ENCODE data around the gene ANTXR1.
A peak's percentile ranks its signal among the peaks of the same experiment; 100 is the strongest.

ANTXR1 gene

DNA sequence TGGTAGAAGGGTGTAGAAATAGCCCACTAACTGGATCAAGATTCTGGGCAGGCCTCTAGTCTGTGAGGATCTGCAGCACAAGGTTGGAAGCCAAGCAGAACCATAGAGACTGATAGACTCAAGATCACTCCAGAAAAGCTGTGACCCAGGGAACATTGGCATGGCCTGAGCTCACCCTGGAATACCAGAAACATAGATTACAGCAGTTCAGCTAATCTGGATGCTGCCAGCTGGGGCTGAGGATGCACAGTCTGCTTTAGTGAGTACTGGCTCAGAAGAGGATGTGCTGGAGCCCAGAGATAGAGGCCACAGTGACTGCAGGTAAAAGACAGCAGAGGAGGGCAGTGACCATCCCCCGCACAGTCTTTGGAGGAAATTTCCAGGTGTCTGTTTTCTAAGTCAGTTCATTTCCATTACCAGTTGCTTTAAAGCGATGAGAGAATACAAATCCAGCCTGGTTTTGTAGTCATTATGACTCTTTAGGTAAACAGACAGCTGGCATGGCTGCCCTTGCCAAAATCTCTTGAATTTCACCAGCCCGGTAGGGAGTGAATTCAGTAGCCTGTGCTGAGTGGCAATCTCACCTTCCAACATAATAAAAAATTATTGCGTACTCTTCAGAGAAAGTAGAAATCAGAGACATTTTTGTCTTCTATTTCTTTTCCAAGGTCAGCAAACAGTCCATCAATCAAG, 119.2 kb downstream of the ANTXR1 start:
- no peak for FAIRE-seq
- no peak for DNase-seq (ENCODE audit: low spot score)

- no peak for DNase-seq (ENCODE audit: low spot score)
- FAIRE-seq: no peak
Measured at GRCh38 chr2:69132960-69133590, 120.1 kb downstream of the ANTXR1 start.

DNA sequence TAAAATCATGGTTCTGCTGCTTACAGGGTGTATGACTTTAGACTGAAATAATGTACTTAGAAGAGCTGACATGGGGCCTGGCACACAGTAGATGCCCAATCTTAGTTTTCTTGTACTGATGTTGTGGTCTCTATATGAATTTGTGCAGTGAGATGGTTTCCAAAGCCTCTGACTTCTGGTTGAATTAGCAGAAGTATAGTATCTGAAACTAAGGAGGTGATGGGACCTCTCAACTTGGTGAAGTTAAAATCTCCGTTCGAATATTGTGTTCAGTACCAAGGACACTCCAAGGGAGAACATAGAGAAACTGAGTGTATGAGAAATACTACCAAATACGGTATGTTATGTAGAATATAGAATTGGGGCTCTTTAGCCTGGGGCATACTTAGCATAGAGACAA, 120.9 kb downstream of the ANTXR1 start:
- DNase-seq (ENCODE audit: low spot score): no peak
- FAIRE-seq: no peak

GRCh38 chr2:69134306-69134945, 121.4 kb downstream of the ANTXR1 start:
- no peak for FAIRE-seq
- no peak for DNase-seq (ENCODE audit: low spot score)

GRCh38 chr2:69138247-69138772, 125.3 kb downstream of the ANTXR1 start:
- peak; percentile 53 for FAIRE-seq

GRCh38 chr2:69138793-69139459, 125.9 kb downstream of the ANTXR1 start:
- FAIRE-seq (no peak), DNase-seq (ENCODE audit: low spot score) (peak; percentile 89)

More at GRCh38 chr2:69138247-69138772, 125.3 kb downstream of the ANTXR1 start:
- peak; percentile 75 for DNase-seq (ENCODE audit: low spot score)

DNA sequence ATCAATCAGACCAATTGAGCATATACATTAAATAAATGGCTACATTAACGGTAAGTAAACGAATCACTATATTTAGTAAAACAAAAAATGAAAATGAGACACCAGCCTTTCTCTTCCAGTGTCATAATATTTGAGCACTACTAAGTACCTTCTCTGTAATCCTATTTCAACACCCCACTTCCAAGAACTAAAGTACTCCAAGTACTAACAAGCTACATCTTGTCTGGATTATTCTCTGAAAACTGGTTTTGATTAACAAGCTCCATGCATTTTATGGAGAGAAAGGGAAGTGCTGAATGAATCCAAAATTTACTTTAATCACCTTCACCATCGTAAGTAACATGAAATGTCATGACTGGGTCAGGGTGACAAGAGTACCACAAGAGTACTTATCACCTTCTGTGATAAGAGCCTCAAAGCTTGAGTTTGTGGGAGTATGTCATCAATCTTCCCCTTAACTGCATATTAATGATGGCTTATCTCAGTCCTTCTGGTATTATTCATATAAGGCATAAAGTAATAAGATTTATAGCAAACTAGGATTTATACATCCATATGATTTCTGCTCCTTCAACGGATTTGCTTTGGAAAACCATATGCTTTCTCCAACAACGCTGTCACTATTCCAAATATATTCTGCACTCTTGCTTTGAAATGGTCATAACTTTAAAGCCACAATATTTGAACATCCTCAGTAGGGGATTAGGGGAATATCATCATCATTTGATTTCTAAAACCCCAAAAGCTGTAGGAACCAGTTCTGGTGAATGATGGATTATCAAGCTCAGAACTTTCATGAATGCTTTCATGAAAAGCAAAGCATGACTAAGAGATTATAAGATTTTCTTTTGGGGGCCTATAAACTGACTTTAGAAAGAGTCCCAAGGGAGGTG, 127.0 kb downstream of the ANTXR1 start:
- DNase-seq (ENCODE audit: low spot score): no peak
- no peak for FAIRE-seq

DNA sequence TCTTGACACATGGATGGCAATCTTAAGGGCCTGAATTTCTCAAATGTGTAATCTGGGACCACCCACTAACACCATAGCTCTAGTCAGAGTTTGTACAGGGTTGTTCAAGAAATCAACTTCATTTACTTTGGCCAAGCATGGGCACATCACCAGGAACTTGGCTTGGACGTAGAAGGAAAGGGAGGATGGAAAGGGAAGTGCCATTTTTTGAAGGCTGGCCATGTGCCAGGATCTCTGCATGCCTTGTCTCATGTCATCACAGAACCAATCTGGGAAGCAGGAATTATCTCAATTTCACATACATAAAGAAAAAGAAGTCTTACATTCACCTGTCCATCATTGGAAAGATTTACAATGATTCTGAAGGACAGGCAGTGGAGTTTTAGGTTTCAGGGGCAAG, 128.1 kb downstream of the ANTXR1 start:
- no peak for DNase-seq (ENCODE audit: low spot score)
- FAIRE-seq: no peak

DNA sequence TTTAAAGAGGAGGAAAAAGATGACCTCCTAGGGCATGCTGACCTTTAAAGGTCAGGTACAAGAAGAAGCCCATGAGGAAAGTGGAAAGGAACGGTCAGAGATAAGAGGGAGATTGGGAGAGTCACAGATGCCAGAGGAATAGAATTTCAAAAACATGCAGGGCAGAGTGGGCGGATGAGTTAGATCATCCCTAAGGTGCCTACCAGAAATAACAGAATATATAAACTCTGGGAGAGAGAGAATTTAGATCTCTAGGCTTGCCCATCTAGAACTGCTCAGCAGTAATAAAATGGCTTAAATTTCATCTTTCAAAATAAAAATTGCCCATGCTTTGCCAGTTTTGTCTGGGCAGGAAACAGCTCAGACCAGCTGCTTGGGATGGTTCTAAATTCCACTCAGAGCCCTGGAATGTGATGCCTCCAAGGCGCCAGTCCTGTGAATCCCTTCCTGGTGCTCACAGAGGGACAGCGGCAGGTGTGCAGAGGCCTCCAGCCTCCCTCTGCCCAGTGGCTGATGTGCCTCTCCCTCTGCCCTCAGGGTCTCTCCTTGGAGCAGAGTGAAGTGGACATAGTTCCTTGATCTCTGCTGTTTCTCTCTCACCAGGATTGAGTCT, 130.9 kb downstream of the ANTXR1 start:
- DNase-seq (ENCODE audit: low spot score) (peak; percentile 82), FAIRE-seq (peak; percentile 27)

DNA sequence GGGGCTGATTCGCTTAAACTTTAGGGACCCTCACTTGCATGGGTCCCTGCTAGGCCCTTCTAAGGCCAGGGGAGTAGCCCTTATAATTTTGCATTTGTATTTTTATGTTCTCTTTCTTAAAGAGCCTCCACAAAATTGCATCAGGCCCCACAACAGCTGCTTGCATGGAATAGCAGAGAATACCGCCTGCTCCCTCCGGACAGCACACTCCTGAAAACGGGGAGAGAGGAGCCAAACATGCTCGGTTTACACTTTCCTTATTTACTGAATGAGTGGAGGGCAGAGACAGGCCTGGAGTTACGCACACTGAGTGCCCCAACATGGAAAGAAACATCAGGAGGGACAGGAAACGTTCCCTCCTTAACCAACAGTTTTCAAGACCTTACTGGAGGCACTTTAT, 132.2 kb downstream of the ANTXR1 start:
- no peak for DNase-seq (ENCODE audit: low spot score)
- no peak for FAIRE-seq

GRCh38 chr2:69147841-69148533, 135.0 kb downstream of the ANTXR1 start:
- no peak for DNase-seq (ENCODE audit: low spot score)
- no peak for FAIRE-seq

DNA sequence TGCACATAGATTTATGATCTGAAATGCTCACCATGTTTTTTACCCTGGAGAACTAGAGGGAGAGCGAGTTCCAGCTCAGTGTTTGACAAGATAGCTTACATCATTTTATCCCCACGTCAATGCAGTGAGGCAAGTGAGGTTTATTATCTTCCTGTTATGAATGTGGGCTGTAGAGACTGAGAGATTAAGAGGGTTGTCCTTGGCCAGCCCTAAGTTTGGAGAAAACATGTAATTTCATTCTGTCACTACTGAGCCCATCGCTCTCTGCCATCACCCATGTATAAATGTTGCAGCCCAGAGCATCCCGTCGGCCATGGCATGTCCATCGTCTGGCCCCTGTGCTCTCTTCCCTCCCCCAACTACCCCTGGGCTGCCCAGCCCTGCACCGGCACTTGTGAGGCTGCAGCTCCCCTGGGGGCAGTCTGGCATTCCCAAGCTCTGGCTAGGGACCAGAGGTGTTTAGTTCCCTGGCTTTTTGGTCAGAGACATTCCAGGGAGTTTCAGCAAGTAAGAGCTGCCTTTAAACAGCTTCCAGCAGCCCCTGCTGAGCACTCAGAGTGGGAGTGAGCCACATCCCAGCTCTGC, 136.7 kb downstream of the ANTXR1 start:
- peak; percentile 30 for FAIRE-seq
- DNase-seq (ENCODE audit: low spot score): peak; percentile 49

GRCh38 chr2:69151931-69152330, 139.0 kb downstream of the ANTXR1 start:
- FAIRE-seq: no peak
- DNase-seq (ENCODE audit: low spot score): no peak

DNA sequence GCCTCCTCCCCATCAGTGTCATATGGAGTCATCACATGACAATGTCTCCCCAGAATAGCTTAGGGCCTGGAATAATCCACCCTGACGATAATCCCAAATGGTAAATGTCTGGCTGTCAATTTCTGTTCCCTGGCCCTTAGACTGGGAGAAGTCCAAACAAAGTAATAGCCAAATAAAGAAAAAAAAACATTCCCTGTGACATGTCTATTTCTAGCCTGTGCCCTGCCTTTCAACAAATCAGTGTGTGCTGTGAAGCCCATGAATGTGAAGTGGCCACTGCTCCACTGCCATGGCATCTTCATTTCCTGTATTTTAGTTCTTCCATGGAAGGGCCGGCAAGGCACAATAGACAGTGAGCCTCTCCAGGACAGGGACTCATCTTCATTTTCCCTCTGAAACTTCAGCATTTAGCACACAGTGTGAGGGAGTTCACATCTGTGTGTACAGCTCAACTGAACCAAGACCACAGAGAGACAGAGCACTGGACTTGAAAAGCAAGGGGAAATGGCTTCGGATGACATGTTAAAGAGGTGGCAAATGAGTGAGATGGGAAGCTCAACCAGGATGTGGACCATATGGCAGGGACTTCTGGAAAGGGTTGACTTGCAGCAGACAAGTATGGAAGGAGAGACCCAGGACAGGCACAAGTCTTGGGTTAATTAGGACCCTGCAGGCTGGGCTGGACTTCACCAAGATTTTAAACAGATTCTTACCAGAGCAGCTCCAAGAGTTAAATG, 140.0 kb downstream of the ANTXR1 start:
- no peak for DNase-seq (ENCODE audit: low spot score)
- FAIRE-seq: peak; percentile 20

- DNase-seq (ENCODE audit: low spot score) (no peak), FAIRE-seq (no peak)
Measured at GRCh38 chr2:69154106-69154505, 141.1 kb downstream of the ANTXR1 start.

GRCh38 chr2:69156624-69157023, 143.6 kb downstream of the ANTXR1 start:
- DNase-seq (ENCODE audit: low spot score): no peak
- no peak for FAIRE-seq

GRCh38 chr2:69157441-69157840, 144.5 kb downstream of the ANTXR1 start:
- FAIRE-seq (no peak), DNase-seq (ENCODE audit: low spot score) (no peak)

- FAIRE-seq (no peak), DNase-seq (ENCODE audit: low spot score) (no peak)
Measured at GRCh38 chr2:69159986-69160385, 147.0 kb downstream of the ANTXR1 start.

GRCh38 chr2:69162057-69162456, 149.1 kb downstream of the ANTXR1 start:
- no peak for DNase-seq (ENCODE audit: low spot score)
- no peak for FAIRE-seq
